ENCODE measurements around the gene KRTAP10-1. TPM values are rescaled to one million over a fixed set of nuclear protein-coding genes. Genes with fewer than 3 reads are reported as not detected.

The KRTAP10-1 gene
- total and polyA plus RNA-seq, 4 donors = not detected

- no peak overlapping the region for H3K27ac ChIP-seq (ENCODE audit: low read depth in 1 of 2, low read length in 2 of 2)
Measured at GRCh38 chr21:44542716-44543115, 2.7 kb upstream of the KRTAP10-1 start.

More at GRCh38 chr21:44542716-44543115, 2.7 kb upstream of the KRTAP10-1 start:
- WGBS = 75% methylated on average over 1 of the region's 1 CpG
- H3K9ac ChIP-seq (ENCODE audit: low read depth in 1 of 2, low read length in 2 of 2) = no peak overlapping the region
- H3K27me3 ChIP-seq (ENCODE audit: control insufficient read depth in 4 of 4, insufficient read depth in 4 of 4, low read length in 3 of 4) = no peaks in the 10 kb centered on the region
- TF ChIP-seq FOXA2 (IDR thresholded peaks at IDR 0.05) (no peak), ATF3 (IDR thresholded peaks at IDR 0.05) (no peak), RXRA (IDR thresholded peaks at IDR 0.05) (no peak), HNF4A (conservative IDR thresholded peaks at IDR 0.05) (no peak), ZBTB33 (IDR thresholded peaks at IDR 0.05) (no peak), REST (IDR thresholded peaks at IDR 0.05) (no peak), CTCF (IDR thresholded peaks at IDR 0.05; ENCODE audit: low read depth, low read length, missing input control) (no peak), JUND (IDR thresholded peaks at IDR 0.05) (no peak), FOXA1 (IDR thresholded peaks at IDR 0.05) (no peak), MAX (IDR thresholded peaks at IDR 0.05) (no peak), NR2F2 (IDR thresholded peaks at IDR 0.05) (no peak), EGR1 (IDR thresholded peaks at IDR 0.05; ENCODE audit: low read depth in 2 of 2) (no peak), YY1 (IDR thresholded peaks at IDR 0.05) (no peak)
- no peaks in the 10 kb centered on the region for H3K4me1 ChIP-seq (ENCODE audit: control insufficient read depth in 4 of 4, insufficient read depth in 4 of 4, low read length in 3 of 4)
- no peaks in the 10 kb centered on the region for H3K36me3 ChIP-seq (ENCODE audit: control insufficient read depth in 4 of 4, insufficient read depth in 3 of 4, low read depth in 1 of 4, low read length in 3 of 4)
- H3K9me3 ChIP-seq (ENCODE audit: control insufficient read depth in 4 of 4, low read length in 3 of 4) = no peaks in the 10 kb centered on the region
- no peak for DNase-seq (ENCODE audit: low spot score)
- no peak overlapping the region for H3K4me3 ChIP-seq (ENCODE audit: low read depth in 1 of 3, low read length in 3 of 3)

All from liver (tissue), 9 donors.